ENCODE data around the gene ATP2B2. TPM values are rescaled to one million over a fixed set of nuclear protein-coding genes. Genes with fewer than 3 reads are reported as not detected.

Gene ATP2B2
- total and polyA plus RNA-seq, 2 of the 8 experiments (the other 6 are each of a cell fraction or from before 2014, with no cell fraction given), result 0.14 to 1.2 TPM

DNA sequence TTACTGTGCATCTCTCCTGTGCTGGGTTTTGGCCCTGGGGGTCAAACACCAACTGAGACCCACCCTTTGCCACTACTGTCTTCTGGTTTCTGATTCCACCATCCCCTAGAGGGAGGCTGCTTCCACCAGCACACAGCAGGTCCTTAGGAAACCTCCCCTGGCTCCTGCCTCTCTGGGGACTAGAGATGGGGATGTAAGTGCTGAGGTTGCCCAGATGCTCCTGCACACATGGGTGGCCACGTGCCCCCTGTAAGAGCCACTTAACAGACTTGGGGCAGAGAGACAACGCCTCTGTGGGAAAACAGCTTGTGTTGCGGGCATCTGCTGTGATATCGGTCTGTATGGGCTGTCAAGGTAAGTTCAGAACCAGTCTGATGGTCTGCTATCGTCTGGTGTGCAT is 83.4 kb downstream of the ATP2B2 start:
- Histone ChIP-seq H3K56ac (replicated peaks; ENCODE audit: insufficient read length, low read depth, low read length) (no peak overlapping the region), H3K4ac (replicated peaks; ENCODE audit: insufficient read length, low read depth, low read length) (no peak overlapping the region), H3K4me2 (ENCODE audit: insufficient read depth in 1 of 2, low read depth in 2 of 2, low read length in 2 of 2) (no peak overlapping the region), H3K18ac (ENCODE audit: extremely low read depth, low read length) (no peak overlapping the region), H3K14ac (ENCODE audit: insufficient read length) (no peak overlapping the region), H3K4me1 (replicated peaks in 1 of 4; ENCODE audit: control insufficient read depth in 3 of 4, insufficient read depth in 4 of 4, low read length in 3 of 4) (no peaks in the 10 kb centered on the region), H4K8ac (ENCODE audit: extremely low read depth, insufficient read depth, low read length) (no peak overlapping the region), H3K27me3 (replicated peaks in 1 of 4; ENCODE audit: control insufficient read depth in 3 of 4, extremely low read depth in 1 of 4, insufficient read depth in 3 of 4, low read length in 3 of 4) (no peaks in the 10 kb centered on the region), H2AK5ac (ENCODE audit: low read depth, low read length) (no peak overlapping the region), H2BK20ac (ENCODE audit: low read length) (no peak overlapping the region), H3K23ac (ENCODE audit: insufficient read length) (no peak overlapping the region), H3K23me2 (ENCODE audit: low read depth, low read length) (no peaks in the 10 kb centered on the region; the same call in 1 of the 2 replicates), H2BK120ac (replicated peaks; ENCODE audit: low read depth, low read length) (no peak overlapping the region), H3K79me2 (ENCODE audit: control insufficient read depth in 1 of 2, insufficient read depth in 2 of 2, low read length in 2 of 2) (no peaks in the 10 kb centered on the region), H3K79me1 (ENCODE audit: low read depth, low read length) (no peaks in the 10 kb centered on the region), H3K9me3 (ENCODE audit: insufficient read depth in 2 of 2, low read depth in 1 of 2, low read length in 1 of 2) (no peaks in the 10 kb centered on the region), H3K4me3 (ENCODE audit: extremely low read depth in 1 of 4, insufficient read depth in 2 of 4, low read depth in 3 of 4, low read length in 4 of 4) (no peak overlapping the region), H2AFZ (ENCODE audit: low read length) (no peak overlapping the region), H4K5ac (ENCODE audit: insufficient read length, low read depth, low read length) (no peak overlapping the region), H4K20me1 (replicated peaks in 1 of 2; ENCODE audit: control insufficient read depth in 1 of 2, insufficient read depth in 2 of 2, low read length in 2 of 2) (no peaks in the 10 kb centered on the region), H2BK15ac (ENCODE audit: low read length) (no peak overlapping the region), H3K36me3 (ENCODE audit: control insufficient read depth in 2 of 4, insufficient read depth in 4 of 4, low read length in 3 of 4) (no peaks in the 10 kb centered on the region), H4K91ac (replicated peaks; ENCODE audit: insufficient read length, low read length) (no peak overlapping the region), H3K27ac (ENCODE audit: low read depth, low read length) (no peak overlapping the region), H2BK12ac (ENCODE audit: low read depth, low read length) (no peak overlapping the region), H3K9ac (replicated peaks in 1 of 4; ENCODE audit: extremely low read depth in 1 of 4, low read depth in 3 of 4, low read length in 3 of 4) (no peak overlapping the region), H2BK5ac (ENCODE audit: low read depth, low read length) (no peak overlapping the region)
- TF ChIP-seq POLR2A (IDR thresholded peaks at IDR 0.05; ENCODE audit: control extremely low read depth in 1 of 2, low read depth in 2 of 2, low read length in 2 of 2), result no peak
- no peak for TF ChIP-seq ZNF274 (IDR thresholded peaks at IDR 0.05; ENCODE audit: borderline replicate concordance, extremely low read depth, low read length)
- TF ChIP-seq ASH2L (IDR thresholded peaks at IDR 0.05; ENCODE audit: low read length), result no peak
- no peak for TF ChIP-seq CBX5 (IDR thresholded peaks at IDR 0.05; ENCODE audit: low read depth, low read length)
- TF ChIP-seq CHD2 (IDR thresholded peaks at IDR 0.05; ENCODE audit: low read length), result no peak
- TF ChIP-seq TAF7 (optimal IDR thresholded peaks at IDR 0.05; ENCODE audit: borderline replicate concordance, low read depth, low read length), result no peak
- no peak for TF ChIP-seq SAP30 (IDR thresholded peaks at IDR 0.05; ENCODE audit: insufficient read depth, insufficient replicate concordance, low read length)
- DNase-seq (ENCODE audit: low read depth in 1 of 2, low spot score in 2 of 2) (no peak), FAIRE-seq (no peak)
- 84% methylated on average over 5 of the region's 5 CpGs; no CpG with 5 or more reads in 1 of the 2 experiments for WGBS, 2 experiments (ENCODE audit: extremely low coverage in 1 of 2, insufficient coverage in 1 of 2, insufficient read length in 1 of 2, insufficient replicate concordance in 2 of 2, low coverage in 1 of 2, low lambda C conversion rate in 2 of 2, missing lambda C conversion rate in 1 of 2)
- POLR2A ChIA-PET (ENCODE audit: partially characterized antibody), result no interaction called here
- CTCF ChIA-PET (ENCODE audit: partially characterized antibody), result interaction anchor here (0.9 to 3.5 kb wide), 5 partner anchors 11 to 317 kb away, joined by 3 to 23 read pairs (median 4); no protein-coding TSS in a partner anchor

Data from H1 (cell line).